GM13976 (cell line): ENCODE measurements around the gene CPA1.

Experiments used
- DNase-seq: peaks from one replicate; pipeline ENCODE4 v3.0.0; 2012; ENCODE audit warnings: low spot score
- in situ Hi-C: fragments of 300-500 bp; cut with MboI; formaldehyde crosslinking; loops from one replicate; pipeline ENCODE4 v1.12.0; 2022; ENCODE audit warnings: low sequenced_read_pairs, mixed read lengths, inconsistent platforms; ENCODE audit not compliant: unreplicated experiment
- TF ChIP-seq, protein P1 (sequence below): IDR thresholded peaks from 2 replicates; pipeline ENCODE4 v1.5.1; 2012; ENCODE audit warnings: borderline replicate concordance, mild to moderate bottlenecking; ENCODE audit not compliant: insufficient read depth; ENCODE audit errors: extremely low read depth, missing control alignments, control extremely low read depth

Gene CPA1

DNA sequence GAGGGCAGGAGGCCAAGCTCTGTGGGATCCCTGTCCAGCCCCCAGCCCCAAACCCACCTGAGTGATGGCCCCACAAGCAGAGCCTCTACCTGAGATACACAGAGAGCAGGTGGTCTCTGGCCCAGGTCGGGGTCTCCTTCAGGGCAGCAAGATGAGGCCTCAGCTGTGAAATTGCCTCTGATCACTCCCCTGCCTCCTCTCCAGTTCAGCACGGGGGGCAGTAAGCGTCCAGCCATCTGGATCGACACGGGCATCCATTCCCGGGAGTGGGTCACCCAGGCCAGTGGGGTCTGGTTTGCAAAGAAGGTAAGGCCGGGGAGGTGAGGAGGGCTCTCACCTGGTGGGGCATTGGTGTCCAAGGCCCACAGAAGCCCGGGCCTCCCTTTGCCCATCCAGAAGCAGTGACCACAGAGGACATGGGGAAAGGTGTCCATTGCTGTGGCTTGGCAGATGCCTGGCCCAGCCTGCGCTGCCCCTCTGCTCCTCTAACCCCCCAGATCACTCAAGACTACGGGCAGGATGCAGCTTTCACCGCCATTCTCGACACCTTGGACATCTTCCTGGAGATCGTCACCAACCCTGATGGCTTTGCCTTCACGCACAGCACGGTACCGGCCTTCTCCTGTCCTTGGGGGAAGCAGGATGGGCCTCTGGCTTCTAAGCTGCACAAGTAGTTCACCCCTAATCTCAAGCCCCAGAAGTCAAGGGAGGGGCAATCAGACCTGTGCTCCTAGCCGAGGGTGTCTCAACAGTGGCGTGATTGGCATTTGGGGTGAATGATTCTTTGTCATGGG, 3.1 kb downstream of the CPA1 start:
- in situ Hi-C loops, result no loop called here
- DNase-seq, result no peak
- TF ChIP-seq, protein P1, sequence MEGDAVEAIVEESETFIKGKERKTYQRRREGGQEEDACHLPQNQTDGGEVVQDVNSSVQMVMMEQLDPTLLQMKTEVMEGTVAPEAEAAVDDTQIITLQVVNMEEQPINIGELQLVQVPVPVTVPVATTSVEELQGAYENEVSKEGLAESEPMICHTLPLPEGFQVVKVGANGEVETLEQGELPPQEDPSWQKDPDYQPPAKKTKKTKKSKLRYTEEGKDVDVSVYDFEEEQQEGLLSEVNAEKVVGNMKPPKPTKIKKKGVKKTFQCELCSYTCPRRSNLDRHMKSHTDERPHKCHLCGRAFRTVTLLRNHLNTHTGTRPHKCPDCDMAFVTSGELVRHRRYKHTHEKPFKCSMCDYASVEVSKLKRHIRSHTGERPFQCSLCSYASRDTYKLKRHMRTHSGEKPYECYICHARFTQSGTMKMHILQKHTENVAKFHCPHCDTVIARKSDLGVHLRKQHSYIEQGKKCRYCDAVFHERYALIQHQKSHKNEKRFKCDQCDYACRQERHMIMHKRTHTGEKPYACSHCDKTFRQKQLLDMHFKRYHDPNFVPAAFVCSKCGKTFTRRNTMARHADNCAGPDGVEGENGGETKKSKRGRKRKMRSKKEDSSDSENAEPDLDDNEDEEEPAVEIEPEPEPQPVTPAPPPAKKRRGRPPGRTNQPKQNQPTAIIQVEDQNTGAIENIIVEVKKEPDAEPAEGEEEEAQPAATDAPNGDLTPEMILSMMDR, result no peak

DNA sequence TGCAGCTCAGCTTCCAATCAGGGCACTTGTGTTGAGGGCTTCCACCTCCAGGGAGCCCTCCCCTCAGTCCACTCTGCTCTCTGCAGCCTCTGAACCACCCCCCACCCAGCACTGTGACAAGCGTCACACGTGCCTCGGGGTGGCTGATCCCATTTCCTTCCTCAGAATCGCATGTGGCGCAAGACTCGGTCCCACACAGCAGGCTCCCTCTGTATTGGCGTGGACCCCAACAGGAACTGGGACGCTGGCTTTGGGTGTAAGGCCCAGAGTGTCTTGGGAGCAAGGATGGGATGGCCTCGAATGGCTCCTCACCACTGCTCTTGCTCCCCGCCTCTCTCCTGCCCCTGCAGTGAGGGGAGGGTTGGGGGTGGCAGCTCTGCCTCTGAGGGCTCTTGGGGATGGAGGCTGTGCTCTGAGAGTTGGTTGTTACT, 4.1 kb downstream of the CPA1 start:
- in situ Hi-C loops, result no loop called here
- no peak for DNase-seq

DNA sequence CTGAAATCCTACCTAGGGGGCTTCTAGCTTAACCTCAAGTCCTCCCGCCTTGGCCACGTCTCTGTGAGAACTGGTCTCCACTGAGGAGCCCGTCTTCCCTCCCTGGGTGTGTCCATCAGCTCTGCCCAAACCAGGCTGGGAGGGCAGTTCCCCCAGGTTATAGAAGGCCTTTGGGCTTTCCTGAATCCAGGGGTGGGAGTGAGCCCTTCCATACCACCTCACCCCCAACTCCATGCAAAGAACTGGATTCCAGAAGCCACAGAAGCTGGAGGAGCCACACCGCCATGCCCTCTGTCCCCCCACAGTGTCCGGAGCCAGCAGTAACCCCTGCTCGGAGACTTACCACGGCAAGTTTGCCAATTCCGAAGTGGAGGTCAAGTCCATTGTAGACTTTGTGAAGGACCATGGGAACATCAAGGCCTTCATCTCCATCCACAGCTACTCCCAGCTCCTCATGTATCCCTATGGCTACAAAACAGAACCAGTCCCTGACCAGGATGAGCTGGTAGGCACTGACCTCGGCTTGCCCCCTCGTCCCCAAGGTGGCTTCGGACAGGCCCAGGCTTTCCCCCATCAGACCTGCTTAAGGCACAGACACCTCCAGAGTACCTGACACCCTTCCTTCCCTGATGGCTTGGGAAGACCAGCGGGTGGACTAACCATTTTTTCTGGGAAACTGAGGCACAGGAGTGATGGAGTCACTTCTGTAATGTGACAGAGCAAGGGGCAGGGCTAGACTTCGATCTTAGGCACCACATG, 4.7 kb downstream of the CPA1 start:
- TF ChIP-seq, protein P1, result no peak
- in situ Hi-C loops, result no loop called here
- DNase-seq, result no peak

More for the DNA sequence above, 4.1 kb downstream of the CPA1 start:
- TF ChIP-seq, protein P1, result no peak

DNA sequence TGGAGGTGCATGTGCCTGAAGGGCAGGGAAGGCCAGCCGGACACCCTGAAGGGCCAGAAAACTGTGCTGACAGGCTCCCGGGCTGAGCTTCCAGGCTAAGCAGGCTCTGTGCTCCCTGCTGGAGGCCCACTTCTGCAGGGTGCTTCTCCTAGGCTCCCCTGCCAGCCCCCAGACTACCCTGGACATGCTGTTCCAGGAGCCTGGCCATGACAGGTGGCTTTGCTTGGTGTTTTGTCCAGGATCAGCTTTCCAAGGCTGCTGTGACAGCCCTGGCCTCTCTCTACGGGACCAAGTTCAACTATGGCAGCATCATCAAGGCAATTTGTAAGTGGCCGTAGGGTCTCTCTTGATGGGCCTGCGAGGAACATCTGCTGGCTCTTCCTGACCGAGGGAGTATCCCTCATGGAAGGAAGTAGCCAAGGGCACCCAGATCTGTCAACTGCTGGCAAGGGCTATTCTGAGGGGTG, 5.3 kb downstream of the CPA1 start:
- in situ Hi-C loops, result no loop called here
- DNase-seq, result no peak
- TF ChIP-seq, protein P1, result no peak

DNA sequence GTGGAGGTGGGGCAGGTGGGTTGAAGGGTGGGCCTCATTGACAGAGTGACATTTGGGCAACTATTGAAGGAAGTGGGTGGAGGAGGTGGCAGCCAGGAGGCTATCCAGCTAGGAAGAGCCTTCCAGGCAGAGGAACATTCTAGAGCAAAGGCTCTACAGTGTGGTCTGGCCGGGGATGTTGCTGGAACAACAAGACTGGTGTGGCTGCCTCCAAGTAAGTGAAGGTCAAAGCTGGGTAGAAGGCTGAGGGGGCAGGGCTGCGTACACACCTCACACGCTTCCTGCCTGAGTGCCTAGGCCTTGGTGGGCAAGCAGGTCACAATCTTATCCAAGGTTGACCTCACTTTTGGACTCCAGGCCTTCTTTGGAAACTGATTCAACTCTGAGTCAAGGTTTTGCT, 6.6 kb downstream of the CPA1 start:
- in situ Hi-C loops, result no loop called here
- no peak for DNase-seq
- TF ChIP-seq, protein P1, result no peak

DNA sequence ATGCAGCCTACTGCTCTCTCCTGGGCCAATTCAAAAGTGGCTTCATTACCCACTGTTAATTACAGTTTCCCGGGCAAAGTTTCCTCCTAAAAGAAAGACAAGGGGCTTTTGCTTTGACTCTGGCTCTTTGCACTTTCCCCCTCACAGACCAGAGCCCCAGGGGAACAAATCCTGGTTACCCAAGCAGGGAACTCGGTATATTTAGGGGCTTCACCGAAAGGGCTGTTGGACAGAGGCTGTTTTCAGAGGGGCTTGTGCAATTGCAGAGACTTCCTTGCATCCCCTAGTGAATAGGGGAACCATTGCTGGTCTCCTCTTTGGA, 7.0 kb downstream of the CPA1 start:
- TF ChIP-seq, protein P1, result no peak
- no peak for DNase-seq
- in situ Hi-C loops, result no loop called here
